Body of pancreas (tissue), 4 donors: ENCODE data around the gene BCAT1. TPM values are rescaled to one million over a fixed set of nuclear protein-coding genes. Genes with fewer than 3 reads are reported as not detected.
"Not testable (repeated sequence)": the region's sequence is repeated elsewhere in the genome, so short reads cannot be mapped to it uniquely, and the experiment has no call there.

Source experiments
- ATAC-seq: fragments of 150-250 bp; one replicate; pipeline ENCODE4 v1.9.1; 2016
- DNase-seq, 4 donors: peaks; one replicate each; pipeline ENCODE4 v3.0.0-alpha.2; 2019
- H3K27ac ChIP-seq, 4 donors: fragments of 200-600 bp; sonication (generic); 1 replicate in 3 of 4; 2 replicates in 1 of 4; pipeline versions ENCODE4 v1.5.1 to v1.6.1; 2016 to 2019; ENCODE audit warnings: mild to moderate bottlenecking in 1 of 4, mixed read lengths in 1 of 4, moderate library complexity in 1 of 4
- H3K27me3 ChIP-seq, 2 donors: fragments of 200-600 bp; sonication (generic); one replicate each; pipeline ENCODE4 v1.6.0; 2016; ENCODE audit warnings: mild to moderate bottlenecking in 1 of 2
- H3K36me3 ChIP-seq, 2 donors: fragments of 200-600 bp; sonication (generic); replicated peaks in 1 of 2; 2 replicates each; pipeline ENCODE4 v1.5.1; 2016; ENCODE audit warnings: low read depth in 2 of 2; ENCODE audit not compliant: insufficient read depth in 1 of 2
- H3K4me1 ChIP-seq: fragments of 200-600 bp; sonication (generic); one replicate; pipeline ENCODE4 v1.6.0; 2016
- H3K4me3 ChIP-seq, 2 donors: fragments of 200-600 bp; sonication (generic); 1 replicate in 1 of 2; 2 replicates in 1 of 2; pipeline ENCODE4 v1.5.1; 2016 to 2019
- H3K9me3 ChIP-seq, 3 donors: fragments of 200-600 bp; sonication (generic); 1 replicate in 2 of 3; 2 replicates in 1 of 3; pipeline ENCODE4 v1.5.1; 2016
- CTCF ChIP-seq, 7 experiments: fragments of 450-650 bp in 4 of 7; fragments of 200-600 bp in 3 of 7; sonication (generic) in 3 of 7; IDR thresholded peaks; one replicate each; pipeline ENCODE4 v1.5.1; 2016 to 2019; ENCODE audit warnings: antibody characterized with exemption in 7 of 7
- POLR2A ChIP-seq, 3 donors: fragments of 450-650 bp; IDR thresholded peaks; one replicate each; pipeline ENCODE4 v1.6.1; 2016; ENCODE audit warnings: antibody characterized with exemption in 3 of 3, mild to moderate bottlenecking in 2 of 3
- WGBS, 2 donors: methylation state at CpG; one replicate each; pipeline ENCODE4 v1.1.5; 2017; 5-methylcytosine and 5-hydroxymethylcytosine counted together
- intact Hi-C: fragments of 100-400 bp; cut with DNase I; formaldehyde crosslinking; loops from one replicate; pipeline ENCODE4 v1.15.1; 2023
- total RNA-seq, 2 donors: library from RNA; depleted of rRNA; stranded (reverse); fragments of >200 nt; gene quantifications; one replicate each; pipeline ENCODE4 v1.1.0, GENCODE V29; 2016

BCAT1 gene
- total RNA-seq, 2 donors from 2014 or later: 30.0 to 59.7 TPM

GRCh38 chr12:24964342-24964741 is 15.4 kb upstream of the BCAT1 start:
- 7 to 100% methylated on average over 1 of the region's 1 CpG for WGBS, 2 donors
- intact Hi-C loops: no loop called here

GRCh38 chr12:24960222-24960855 is 11.4 kb upstream of the BCAT1 start:
- Histone ChIP-seq H3K27ac (no peak overlapping the region), H3K36me3 (no peaks in the 10 kb centered on the region), H3K4me3 (no peak overlapping the region), H3K4me1 (no peaks in the 10 kb centered on the region), H3K27me3 (no peaks in the 10 kb centered on the region), H3K9me3 (no peaks in the 10 kb centered on the region)
- TF ChIP-seq POLR2A (IDR thresholded peaks at IDR 0.05): no peak
- TF ChIP-seq CTCF (IDR thresholded peaks at IDR 0.05): peak in 5 of 7 experiments; percentile 32 to 63 (median 59)
- DNase-seq (peak; percentile 47 to 67 (median 60)), ATAC-seq (peak; percentile 83)
- intact Hi-C loops: no loop called here
- 6 to 25% methylated on average over 1 to 2 of the region's 2 CpGs for WGBS, 2 donors

More at GRCh38 chr12:24964342-24964741, 15.4 kb upstream of the BCAT1 start:
- DNase-seq (no peak), ATAC-seq (no peak)
- no peak overlapping the region for H3K4me3 ChIP-seq
- H3K9me3 ChIP-seq: no peaks in the 10 kb centered on the region
- H3K27ac ChIP-seq: no peak overlapping the region
- H3K27me3 ChIP-seq: no peaks in the 10 kb centered on the region
- no peak for TF ChIP-seq POLR2A (IDR thresholded peaks at IDR 0.05)
- TF ChIP-seq CTCF (IDR thresholded peaks at IDR 0.05): no peak
- no peaks in the 10 kb centered on the region for H3K36me3 ChIP-seq
- H3K4me1 ChIP-seq: no peaks in the 10 kb centered on the region

GRCh38 chr12:24956351-24956750 is 7.5 kb upstream of the BCAT1 start:
- H3K36me3 ChIP-seq, H3K4me3 ChIP-seq, H3K27ac ChIP-seq, intact Hi-C loops, H3K4me1 ChIP-seq, DNase-seq, ATAC-seq, H3K27me3 ChIP-seq, H3K9me3 ChIP-seq: not testable (repeated sequence)
- 86 to 93% methylated on average over 6 of the region's 6 CpGs for WGBS, 2 donors

- Histone ChIP-seq H3K4me1 (no peaks in the 10 kb centered on the region), H3K4me3 (no peak overlapping the region), H3K36me3 (no peaks in the 10 kb centered on the region), H3K9me3 (no peaks in the 10 kb centered on the region), H3K27ac (no peak overlapping the region), H3K27me3 (no peaks in the 10 kb centered on the region)
- ATAC-seq (no peak), DNase-seq (no peak)
- WGBS, 2 donors: 87 to 91% methylated on average over 16 to 18 of the region's 18 CpGs
- intact Hi-C loops: no loop called here
- no peak for TF ChIP-seq CTCF (IDR thresholded peaks at IDR 0.05)
- no peak for TF ChIP-seq POLR2A (IDR thresholded peaks at IDR 0.05)
Measured at GRCh38 chr12:24955853-24956252, 7.0 kb upstream of the BCAT1 start.

GRCh38 chr12:24955389-24955788 is 6.5 kb upstream of the BCAT1 start:
- no peak overlapping the region for H3K4me3 ChIP-seq
- intact Hi-C loops: no loop called here
- H3K36me3 ChIP-seq: no peaks in the 10 kb centered on the region
- WGBS, 2 donors: 93 to 96% methylated on average over 3 of the region's 3 CpGs
- no peaks in the 10 kb centered on the region for H3K4me1 ChIP-seq
- no peak overlapping the region for H3K27ac ChIP-seq
- DNase-seq (no peak), ATAC-seq (no peak)
- TF ChIP-seq CTCF (IDR thresholded peaks at IDR 0.05) (no peak), POLR2A (IDR thresholded peaks at IDR 0.05) (no peak)
- H3K27me3 ChIP-seq: no peaks in the 10 kb centered on the region
- no peaks in the 10 kb centered on the region for H3K9me3 ChIP-seq
